Neutrophil (primary cell): ENCODE measurements around the gene EBF3.

Source experiments
- H3K27ac ChIP-seq: fragments of 200-600 bp; sonication (generic); 2 replicates; pipeline ENCODE4 v1.5.1; 2016; ENCODE audit warnings: mild to moderate bottlenecking, moderate library complexity
- H3K27me3 ChIP-seq: fragments of 200-600 bp; sonication (generic); 2 replicates; pipeline ENCODE4 v1.6.0; 2016; ENCODE audit warnings: mild to moderate bottlenecking
- H3K36me3 ChIP-seq: fragments of 200-600 bp; sonication (generic); 2 replicates; pipeline ENCODE4 v1.5.1; 2017
- H3K4me1 ChIP-seq, 2 experiments: fragments of 200-600 bp in 1 of 2; sonication (generic) in 1 of 2; 1 replicate in 1 of 2; 2 replicates in 1 of 2; pipeline versions ENCODE4 v1.5.1 to v1.6.1; 2013 to 2016; ENCODE audit warnings: low read depth in 1 of 2, low read length in 1 of 2, mild to moderate bottlenecking in 1 of 2, moderate library complexity in 1 of 2; ENCODE audit not compliant: control insufficient read depth in 1 of 2, insufficient read depth in 1 of 2
- H3K4me3 ChIP-seq, 2 experiments: fragments of 200-600 bp in 1 of 2; sonication (generic) in 1 of 2; 1 replicate in 1 of 2; 2 replicates in 1 of 2; pipeline ENCODE4 v1.5.1; 2013 to 2016; ENCODE audit warnings: low read depth in 1 of 2, low read length in 1 of 2, mild to moderate bottlenecking in 1 of 2, moderate library complexity in 1 of 2
- H3K9me3 ChIP-seq: fragments of 200-600 bp; sonication (generic); 2 replicates; pipeline ENCODE4 v1.5.1; 2016
- CTCF ChIP-seq: fragments of 200-600 bp; sonication (generic); IDR thresholded peaks from 2 replicates; pipeline ENCODE4 v1.5.1; 2016; ENCODE audit warnings: antibody characterized with exemption

Gene EBF3

DNA sequence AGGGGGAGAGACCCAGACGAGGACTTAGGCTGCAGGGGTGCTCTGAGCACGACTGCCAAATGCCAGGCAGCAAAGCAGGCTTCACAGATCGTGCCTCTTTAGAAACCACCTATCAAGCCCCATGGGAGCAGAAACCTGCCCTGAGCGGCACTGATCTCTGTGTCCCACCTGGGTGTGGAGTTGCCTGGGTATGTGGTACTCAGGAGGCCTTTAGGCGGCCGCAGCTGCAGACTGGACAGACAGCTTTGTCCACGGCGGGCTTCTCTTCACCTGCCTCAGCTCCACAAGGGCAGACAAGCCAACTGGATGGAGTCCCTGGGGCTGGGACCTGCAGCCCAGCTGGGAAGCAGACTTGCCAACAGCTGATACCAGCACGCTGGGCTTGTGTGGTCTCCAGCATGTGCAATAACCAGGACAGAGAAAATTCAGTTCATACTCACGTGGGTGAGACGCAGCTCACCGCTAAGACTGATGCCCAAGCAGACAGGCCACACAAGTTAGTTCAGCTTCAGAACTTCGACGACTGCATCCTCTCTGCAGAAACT lies 163.2 kb downstream of the EBF3 start:
- H3K27ac ChIP-seq = no peak overlapping the region
- H3K36me3 ChIP-seq = no peaks in the 10 kb centered on the region
- no peak for TF ChIP-seq CTCF
- H3K9me3 ChIP-seq = no peaks in the 10 kb centered on the region
- H3K4me3 ChIP-seq = no peak overlapping the region
- H3K27me3 ChIP-seq = no peaks in the 10 kb centered on the region
- H3K4me1 ChIP-seq = no peaks in the 10 kb centered on the region

DNA sequence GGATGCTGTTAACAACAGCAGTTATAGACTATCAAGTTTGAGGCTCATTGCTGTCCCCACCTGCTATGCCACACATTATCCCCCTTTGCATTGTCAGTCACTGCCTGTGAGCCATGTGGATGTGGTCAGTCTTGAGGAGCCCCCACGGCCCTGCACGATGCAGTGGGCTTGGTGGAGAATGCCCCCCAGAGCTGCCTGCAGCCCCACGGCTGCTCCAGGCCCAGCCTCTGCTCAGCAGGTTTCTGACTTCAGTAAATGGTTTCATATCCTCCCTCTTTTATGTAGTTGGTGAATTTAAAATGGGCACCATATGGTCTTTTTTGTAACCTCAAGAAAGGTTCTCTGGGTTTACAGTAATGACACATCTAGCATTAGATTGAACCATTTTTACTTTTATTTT lies 164.1 kb downstream of the EBF3 start:
- Histone ChIP-seq H3K27ac (no peak overlapping the region), H3K9me3 (no peaks in the 10 kb centered on the region), H3K36me3 (no peaks in the 10 kb centered on the region), H3K27me3 (no peaks in the 10 kb centered on the region), H3K4me1 (no peaks in the 10 kb centered on the region), H3K4me3 (no peak overlapping the region)
- no peak for TF ChIP-seq CTCF

- H3K9me3 ChIP-seq = no peaks in the 10 kb centered on the region
- H3K4me3 ChIP-seq = no peak overlapping the region
- TF ChIP-seq CTCF = no peak
- H3K36me3 ChIP-seq = no peaks in the 10 kb centered on the region
- no peak overlapping the region for H3K27ac ChIP-seq
- no peaks in the 10 kb centered on the region for H3K4me1 ChIP-seq
- H3K27me3 ChIP-seq = no peaks in the 10 kb centered on the region
Measured at GRCh38 chr10:129796710-129797420, 167.2 kb downstream of the EBF3 start.

DNA sequence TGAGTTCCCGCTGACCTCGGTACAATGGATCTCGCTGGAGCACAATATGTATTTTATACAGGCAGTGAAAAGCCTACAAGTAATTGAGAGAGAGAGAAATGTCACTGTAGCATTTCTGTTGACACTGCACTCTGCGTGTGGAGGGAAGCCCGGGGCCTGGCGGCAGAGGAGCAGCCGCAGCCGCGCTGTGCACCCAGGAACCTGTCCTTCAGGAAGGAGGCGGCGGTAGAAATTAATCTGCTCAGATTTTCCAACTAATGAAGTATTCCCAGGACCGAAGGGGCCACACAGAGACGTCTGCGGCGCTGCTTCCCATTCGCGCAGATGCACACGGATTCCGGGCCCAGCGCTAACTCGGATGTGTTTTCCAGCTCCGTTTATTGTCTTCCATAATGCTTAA lies 170.1 kb downstream of the EBF3 start:
- no peak for TF ChIP-seq CTCF
- H3K4me3 ChIP-seq = no peak overlapping the region
- H3K27me3 ChIP-seq = no peaks in the 10 kb centered on the region
- H3K4me1 ChIP-seq = no peaks in the 10 kb centered on the region
- no peak overlapping the region for H3K27ac ChIP-seq
- H3K9me3 ChIP-seq = no peaks in the 10 kb centered on the region
- no peaks in the 10 kb centered on the region for H3K36me3 ChIP-seq

DNA sequence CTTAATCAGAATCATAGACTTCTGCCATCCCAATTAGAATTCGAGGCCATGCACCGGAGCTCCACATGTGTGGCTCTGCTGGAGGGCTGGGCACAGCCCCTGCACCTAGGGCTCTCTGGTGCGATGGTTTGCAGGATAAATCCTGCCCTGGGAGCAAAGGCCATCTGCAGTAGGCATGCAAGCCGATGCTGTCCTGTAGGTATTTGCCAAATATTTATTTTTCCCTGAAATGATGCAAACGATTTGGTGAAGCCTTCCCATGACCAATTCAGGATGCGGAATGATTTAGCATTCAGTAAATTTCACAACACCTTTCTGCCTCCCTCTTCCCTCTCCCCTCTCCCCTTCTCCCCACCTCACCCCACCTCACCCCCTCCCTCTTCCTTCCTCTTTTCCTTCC lies 170.6 kb downstream of the EBF3 start:
- H3K4me3 ChIP-seq = no peak overlapping the region
- H3K27me3 ChIP-seq = no peaks in the 10 kb centered on the region
- H3K36me3 ChIP-seq = no peaks in the 10 kb centered on the region
- no peak overlapping the region for H3K27ac ChIP-seq
- no peaks in the 10 kb centered on the region for H3K4me1 ChIP-seq
- no peaks in the 10 kb centered on the region for H3K9me3 ChIP-seq
- TF ChIP-seq CTCF = no peak
